GM12878 (cell line): Measurements from ENCODE around the gene TANK.

Experiments used
- CREB1 ChIP-seq: IDR thresholded peaks from 2 replicates; pipeline ENCODE4 v1.6.1; 2012; ENCODE audit warnings: low read depth, mild to moderate bottlenecking, inconsistent platforms
- EP300 ChIP-seq, 2 experiments: fragments of 150-350 bp in 1 of 2; IDR thresholded peaks; 2 replicates each; pipeline ENCODE4 v1.6.1; 2011 to 2012; ENCODE audit warnings: low read depth in 2 of 2, low read length in 2 of 2, borderline replicate concordance in 1 of 2, improper control_type of control experiment in 1 of 2, inconsistent platforms in 1 of 2; ENCODE audit not compliant: control insufficient read depth in 1 of 2
- KDM1A ChIP-seq: fragments of 200-600 bp; sonication (generic); IDR thresholded peaks from 2 replicates; pipeline ENCODE4 v1.6.1; 2016; ENCODE audit warnings: borderline replicate concordance
- MTA2 ChIP-seq: fragments of 450-650 bp; IDR thresholded peaks from 2 replicates; pipeline ENCODE4 v1.6.1; 2016; ENCODE audit warnings: low read depth, mild to moderate bottlenecking, moderate library complexity
- NFYB ChIP-seq: IDR thresholded peaks from 2 replicates; pipeline ENCODE4 v1.6.1; 2011; ENCODE audit warnings: low read depth, mild to moderate bottlenecking, low read length, improper control_type of control experiment, moderate library complexity; ENCODE audit not compliant: insufficient read depth
- POLR2A ChIP-seq: IDR thresholded peaks from 2 replicates; pipeline ENCODE4 v1.6.1; 2011; ENCODE audit warnings: low read depth, mild to moderate bottlenecking, low read length
- POLR2AphosphoS5 ChIP-seq: IDR thresholded peaks from 2 replicates; pipeline ENCODE4 v1.6.1; 2011; ENCODE audit warnings: mild to moderate bottlenecking, low read length, inconsistent platforms
- TAF1 ChIP-seq: IDR thresholded peaks from 2 replicates; pipeline ENCODE4 v1.6.1; 2011; ENCODE audit warnings: mild to moderate bottlenecking, low read depth, low read length, borderline replicate concordance
- ZNF24 ChIP-seq: fragments of 450-650 bp; IDR thresholded peaks from 2 replicates; pipeline ENCODE4 v1.6.1; 2017; ENCODE audit warnings: antibody characterized with exemption, mild to moderate bottlenecking
- TF ChIP-seq, protein P1 (sequence below): IDR thresholded peaks from 2 replicates; pipeline ENCODE4 v1.6.1; 2012; ENCODE audit warnings: low read depth, low read length, improper control_type of control experiment
- TF ChIP-seq, protein P2 (sequence below), 3 experiments: IDR thresholded peaks in 2 of 3; conservative IDR thresholded peaks in 1 of 3; 2 replicates each; pipeline ENCODE4 v1.5.1; 2011; ENCODE audit warnings: low read depth in 3 of 3, low read length in 3 of 3, mild to moderate bottlenecking in 3 of 3, control low read depth in 2 of 3, moderate library complexity in 2 of 3, inconsistent platforms in 1 of 3, mixed read lengths in 1 of 3; ENCODE audit not compliant: control insufficient read depth in 2 of 3, insufficient read depth in 1 of 3; ENCODE audit errors: extremely low read depth in 1 of 3
- TF ChIP-seq, protein P3 (sequence below): IDR thresholded peaks from 2 replicates; pipeline ENCODE4 v1.6.1; 2012; ENCODE audit warnings: improper control_type of control experiment, low read depth, low read length; ENCODE audit not compliant: insufficient replicate concordance
- TF ChIP-seq, protein P4 (sequence below): IDR thresholded peaks from 2 replicates; pipeline ENCODE4 v1.6.1; 2011; ENCODE audit warnings: low read depth, low read length, improper control_type of control experiment, borderline replicate concordance
- TF ChIP-seq, protein P5 (sequence below): IDR thresholded peaks from 2 replicates; pipeline ENCODE4 v1.6.1; 2011; ENCODE audit warnings: borderline replicate concordance, low read depth, mild to moderate bottlenecking, moderate library complexity, mixed read lengths, low read length; ENCODE audit not compliant: insufficient read depth; ENCODE audit errors: extremely low read length

DNA sequence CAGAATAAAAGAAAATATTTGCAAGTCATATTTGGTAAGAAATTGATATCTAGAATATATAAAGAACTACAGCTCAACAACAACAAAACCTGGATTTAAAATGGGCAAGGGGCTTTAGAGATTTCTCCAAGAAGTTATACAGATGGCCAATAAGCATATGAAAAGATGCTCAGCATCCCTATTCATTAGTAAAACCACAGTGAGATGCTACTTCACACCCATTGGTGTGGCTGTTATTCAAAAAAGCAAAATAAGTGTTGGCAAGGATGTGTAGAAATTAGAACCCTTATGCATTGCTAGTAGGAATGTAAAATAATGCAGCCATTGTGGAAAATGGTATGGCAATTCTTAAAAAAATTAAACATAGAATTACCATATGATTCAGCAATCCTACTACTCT is 29.8 kb downstream of the TANK start:
- TF ChIP-seq KDM1A (no peak), EP300 (IDR thresholded peaks at IDR 0.05; ENCODE audit: borderline replicate concordance in 1 of 2, control insufficient read depth in 1 of 2, low read depth in 2 of 2, low read length in 2 of 2) (no peak), POLR2AphosphoS5 (no peak), POLR2A (no peak), MTA2 (no peak), NFYB (no peak), TAF1 (no peak), ZNF24 (no peak), CREB1 (no peak)
- TF ChIP-seq, protein P1, sequence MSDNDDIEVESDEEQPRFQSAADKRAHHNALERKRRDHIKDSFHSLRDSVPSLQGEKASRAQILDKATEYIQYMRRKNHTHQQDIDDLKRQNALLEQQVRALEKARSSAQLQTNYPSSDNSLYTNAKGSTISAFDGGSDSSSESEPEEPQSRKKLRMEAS: no peak
- TF ChIP-seq, protein P2, sequence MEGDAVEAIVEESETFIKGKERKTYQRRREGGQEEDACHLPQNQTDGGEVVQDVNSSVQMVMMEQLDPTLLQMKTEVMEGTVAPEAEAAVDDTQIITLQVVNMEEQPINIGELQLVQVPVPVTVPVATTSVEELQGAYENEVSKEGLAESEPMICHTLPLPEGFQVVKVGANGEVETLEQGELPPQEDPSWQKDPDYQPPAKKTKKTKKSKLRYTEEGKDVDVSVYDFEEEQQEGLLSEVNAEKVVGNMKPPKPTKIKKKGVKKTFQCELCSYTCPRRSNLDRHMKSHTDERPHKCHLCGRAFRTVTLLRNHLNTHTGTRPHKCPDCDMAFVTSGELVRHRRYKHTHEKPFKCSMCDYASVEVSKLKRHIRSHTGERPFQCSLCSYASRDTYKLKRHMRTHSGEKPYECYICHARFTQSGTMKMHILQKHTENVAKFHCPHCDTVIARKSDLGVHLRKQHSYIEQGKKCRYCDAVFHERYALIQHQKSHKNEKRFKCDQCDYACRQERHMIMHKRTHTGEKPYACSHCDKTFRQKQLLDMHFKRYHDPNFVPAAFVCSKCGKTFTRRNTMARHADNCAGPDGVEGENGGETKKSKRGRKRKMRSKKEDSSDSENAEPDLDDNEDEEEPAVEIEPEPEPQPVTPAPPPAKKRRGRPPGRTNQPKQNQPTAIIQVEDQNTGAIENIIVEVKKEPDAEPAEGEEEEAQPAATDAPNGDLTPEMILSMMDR (IDR thresholded peaks at IDR 0.05 in 2 of 3, conservative IDR thresholded peaks at IDR 0.05 in 1 of 3; ENCODE audit: control insufficient read depth in 2 of 3, extremely low read depth in 1 of 3, insufficient read depth in 1 of 3, low read depth in 3 of 3, low read length in 3 of 3): no peak
- TF ChIP-seq, protein P3, sequence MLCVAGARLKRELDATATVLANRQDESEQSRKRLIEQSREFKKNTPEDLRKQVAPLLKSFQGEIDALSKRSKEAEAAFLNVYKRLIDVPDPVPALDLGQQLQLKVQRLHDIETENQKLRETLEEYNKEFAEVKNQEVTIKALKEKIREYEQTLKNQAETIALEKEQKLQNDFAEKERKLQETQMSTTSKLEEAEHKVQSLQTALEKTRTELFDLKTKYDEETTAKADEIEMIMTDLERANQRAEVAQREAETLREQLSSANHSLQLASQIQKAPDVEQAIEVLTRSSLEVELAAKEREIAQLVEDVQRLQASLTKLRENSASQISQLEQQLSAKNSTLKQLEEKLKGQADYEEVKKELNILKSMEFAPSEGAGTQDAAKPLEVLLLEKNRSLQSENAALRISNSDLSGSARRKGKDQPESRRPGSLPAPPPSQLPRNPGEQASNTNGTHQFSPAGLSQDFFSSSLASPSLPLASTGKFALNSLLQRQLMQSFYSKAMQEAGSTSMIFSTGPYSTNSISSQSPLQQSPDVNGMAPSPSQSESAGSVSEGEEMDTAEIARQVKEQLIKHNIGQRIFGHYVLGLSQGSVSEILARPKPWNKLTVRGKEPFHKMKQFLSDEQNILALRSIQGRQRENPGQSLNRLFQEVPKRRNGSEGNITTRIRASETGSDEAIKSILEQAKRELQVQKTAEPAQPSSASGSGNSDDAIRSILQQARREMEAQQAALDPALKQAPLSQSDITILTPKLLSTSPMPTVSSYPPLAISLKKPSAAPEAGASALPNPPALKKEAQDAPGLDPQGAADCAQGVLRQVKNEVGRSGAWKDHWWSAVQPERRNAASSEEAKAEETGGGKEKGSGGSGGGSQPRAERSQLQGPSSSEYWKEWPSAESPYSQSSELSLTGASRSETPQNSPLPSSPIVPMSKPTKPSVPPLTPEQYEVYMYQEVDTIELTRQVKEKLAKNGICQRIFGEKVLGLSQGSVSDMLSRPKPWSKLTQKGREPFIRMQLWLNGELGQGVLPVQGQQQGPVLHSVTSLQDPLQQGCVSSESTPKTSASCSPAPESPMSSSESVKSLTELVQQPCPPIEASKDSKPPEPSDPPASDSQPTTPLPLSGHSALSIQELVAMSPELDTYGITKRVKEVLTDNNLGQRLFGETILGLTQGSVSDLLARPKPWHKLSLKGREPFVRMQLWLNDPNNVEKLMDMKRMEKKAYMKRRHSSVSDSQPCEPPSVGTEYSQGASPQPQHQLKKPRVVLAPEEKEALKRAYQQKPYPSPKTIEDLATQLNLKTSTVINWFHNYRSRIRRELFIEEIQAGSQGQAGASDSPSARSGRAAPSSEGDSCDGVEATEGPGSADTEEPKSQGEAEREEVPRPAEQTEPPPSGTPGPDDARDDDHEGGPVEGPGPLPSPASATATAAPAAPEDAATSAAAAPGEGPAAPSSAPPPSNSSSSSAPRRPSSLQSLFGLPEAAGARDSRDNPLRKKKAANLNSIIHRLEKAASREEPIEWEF: no peak
- TF ChIP-seq, protein P4, sequence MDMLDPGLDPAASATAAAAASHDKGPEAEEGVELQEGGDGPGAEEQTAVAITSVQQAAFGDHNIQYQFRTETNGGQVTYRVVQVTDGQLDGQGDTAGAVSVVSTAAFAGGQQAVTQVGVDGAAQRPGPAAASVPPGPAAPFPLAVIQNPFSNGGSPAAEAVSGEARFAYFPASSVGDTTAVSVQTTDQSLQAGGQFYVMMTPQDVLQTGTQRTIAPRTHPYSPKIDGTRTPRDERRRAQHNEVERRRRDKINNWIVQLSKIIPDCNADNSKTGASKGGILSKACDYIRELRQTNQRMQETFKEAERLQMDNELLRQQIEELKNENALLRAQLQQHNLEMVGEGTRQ: no peak
- TF ChIP-seq, protein P5, sequence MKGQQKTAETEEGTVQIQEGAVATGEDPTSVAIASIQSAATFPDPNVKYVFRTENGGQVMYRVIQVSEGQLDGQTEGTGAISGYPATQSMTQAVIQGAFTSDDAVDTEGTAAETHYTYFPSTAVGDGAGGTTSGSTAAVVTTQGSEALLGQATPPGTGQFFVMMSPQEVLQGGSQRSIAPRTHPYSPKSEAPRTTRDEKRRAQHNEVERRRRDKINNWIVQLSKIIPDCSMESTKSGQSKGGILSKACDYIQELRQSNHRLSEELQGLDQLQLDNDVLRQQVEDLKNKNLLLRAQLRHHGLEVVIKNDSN: no peak
